GM20431 (cell line): ENCODE data around the gene TNFRSF4.

Experiments used
- in situ Hi-C: fragments of 300-500 bp; cut with MseI, MboI; formaldehyde crosslinking; loops from one replicate; pipeline ENCODE4 v1.15.0; 2020; ENCODE audit warnings: low sequenced_read_pairs; ENCODE audit not compliant: unreplicated experiment

The TNFRSF4 gene

DNA sequence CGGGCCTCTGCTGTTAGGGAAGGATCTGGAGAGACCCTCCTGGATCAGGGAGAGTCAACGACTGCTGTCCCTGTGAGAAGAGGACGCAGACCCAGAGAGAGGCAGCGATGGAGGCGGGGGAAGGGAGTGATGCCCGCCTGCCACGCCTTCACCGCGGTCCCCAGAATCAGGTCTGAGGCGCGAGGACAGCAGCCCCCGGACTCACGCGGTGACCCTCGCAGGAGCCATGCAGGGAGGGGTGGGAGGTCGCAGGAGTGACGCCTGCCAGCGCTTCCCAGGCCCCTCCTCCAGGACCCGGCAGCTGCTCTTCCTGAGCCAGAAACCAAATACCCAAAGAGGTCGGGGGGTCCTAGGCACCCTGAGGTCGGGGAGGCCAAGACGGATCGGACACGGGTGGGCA lies 6.2 kb upstream of the TNFRSF4 start:
- in situ Hi-C loops: no loop called here

DNA sequence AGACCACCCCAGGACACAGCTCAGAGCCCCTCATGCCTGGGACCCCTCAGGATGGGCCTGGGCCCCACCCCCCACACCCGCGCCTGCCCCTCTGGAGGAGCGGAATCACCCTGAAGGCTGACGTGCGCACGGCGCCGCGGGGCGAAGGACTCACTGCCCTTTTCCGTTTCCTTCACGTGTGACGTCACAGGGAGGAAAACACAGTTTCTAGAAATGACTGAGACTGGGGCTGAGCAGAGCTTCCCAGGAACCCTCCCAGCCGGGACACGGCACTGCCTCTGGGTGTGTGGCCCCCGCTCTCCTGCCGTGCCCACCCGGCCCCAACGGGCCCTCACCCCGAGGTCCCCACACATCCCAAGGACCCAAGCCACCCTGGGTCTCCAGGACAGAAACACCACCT lies 5.4 kb upstream of the TNFRSF4 start:
- in situ Hi-C loops: no loop called here

DNA sequence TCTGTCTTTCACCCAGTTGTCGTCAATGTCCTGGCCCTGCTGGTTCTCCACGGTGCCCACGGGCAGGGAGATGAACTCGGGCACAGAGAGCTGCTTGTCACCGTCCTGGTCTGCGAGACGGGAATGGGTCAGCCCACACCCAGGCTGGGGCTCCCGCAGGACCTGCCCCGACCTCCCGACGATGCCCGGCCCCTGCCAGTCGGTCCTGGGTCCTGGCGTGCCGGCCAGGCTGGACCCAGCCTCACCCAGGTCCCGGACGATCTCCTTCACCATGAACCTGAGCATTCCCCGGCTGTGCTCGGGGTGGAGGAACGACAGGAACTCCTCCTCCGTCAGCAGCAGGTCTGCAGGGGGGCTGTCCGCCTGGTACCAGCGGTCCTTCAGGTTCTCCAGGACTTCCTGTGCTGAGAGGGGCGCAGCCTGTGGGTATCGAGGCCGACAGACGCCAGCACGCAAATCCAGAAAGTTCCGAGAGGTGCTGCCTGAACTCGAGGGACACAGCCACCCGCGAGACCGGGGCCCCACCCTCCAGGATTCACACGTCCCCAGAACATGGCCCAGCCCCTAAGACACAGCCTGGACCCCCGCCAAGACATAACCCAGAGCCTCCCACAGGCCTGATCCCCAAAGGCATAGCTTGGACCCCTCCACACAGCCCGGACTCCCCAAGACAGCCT lies 4.7 kb upstream of the TNFRSF4 start:
- in situ Hi-C loops: no loop called here

DNA sequence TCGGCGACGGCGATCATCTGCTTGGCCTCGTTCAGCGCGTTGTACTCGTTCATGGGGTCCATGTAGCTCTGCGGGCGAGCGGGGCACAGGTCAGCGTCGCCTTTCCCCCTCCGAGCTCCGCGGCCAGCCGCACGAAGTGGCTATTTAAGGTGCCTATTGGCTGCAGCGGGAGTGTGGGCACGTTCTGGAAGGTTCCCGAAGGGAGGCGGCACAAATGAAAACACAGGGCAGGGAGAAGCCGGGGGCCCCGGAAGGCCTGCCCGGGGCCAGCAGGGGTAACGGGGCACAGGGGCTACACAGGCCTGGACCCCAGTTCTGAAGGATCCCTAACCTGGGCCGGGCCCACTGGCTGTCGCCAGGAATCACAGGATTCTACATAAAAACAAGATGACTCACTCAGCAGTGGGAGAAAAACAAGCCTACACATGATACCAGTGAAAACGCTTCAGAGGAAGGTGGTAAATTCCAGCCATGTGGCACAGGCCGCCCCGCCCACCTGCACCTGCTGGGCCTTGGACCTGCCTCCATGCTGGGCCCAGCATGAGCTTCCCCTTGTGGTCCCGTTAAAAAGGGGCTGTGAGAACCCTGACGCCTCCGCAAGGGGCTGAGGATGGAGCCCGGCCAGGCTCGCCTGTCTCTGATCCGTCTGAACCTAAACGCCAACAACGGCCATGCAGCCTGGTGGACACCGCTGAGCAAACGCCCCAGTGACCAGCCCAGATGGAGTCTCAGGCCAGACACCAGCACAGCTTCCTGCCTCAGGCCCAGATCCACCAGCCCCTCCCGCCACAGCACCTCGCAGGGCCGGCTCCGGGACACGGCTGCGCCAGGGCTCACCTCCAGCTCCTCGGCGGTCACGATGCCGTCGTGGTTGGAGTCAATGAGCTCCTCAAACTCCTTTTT lies 3.9 kb upstream of the TNFRSF4 start:
- in situ Hi-C loops: no loop called here

DNA sequence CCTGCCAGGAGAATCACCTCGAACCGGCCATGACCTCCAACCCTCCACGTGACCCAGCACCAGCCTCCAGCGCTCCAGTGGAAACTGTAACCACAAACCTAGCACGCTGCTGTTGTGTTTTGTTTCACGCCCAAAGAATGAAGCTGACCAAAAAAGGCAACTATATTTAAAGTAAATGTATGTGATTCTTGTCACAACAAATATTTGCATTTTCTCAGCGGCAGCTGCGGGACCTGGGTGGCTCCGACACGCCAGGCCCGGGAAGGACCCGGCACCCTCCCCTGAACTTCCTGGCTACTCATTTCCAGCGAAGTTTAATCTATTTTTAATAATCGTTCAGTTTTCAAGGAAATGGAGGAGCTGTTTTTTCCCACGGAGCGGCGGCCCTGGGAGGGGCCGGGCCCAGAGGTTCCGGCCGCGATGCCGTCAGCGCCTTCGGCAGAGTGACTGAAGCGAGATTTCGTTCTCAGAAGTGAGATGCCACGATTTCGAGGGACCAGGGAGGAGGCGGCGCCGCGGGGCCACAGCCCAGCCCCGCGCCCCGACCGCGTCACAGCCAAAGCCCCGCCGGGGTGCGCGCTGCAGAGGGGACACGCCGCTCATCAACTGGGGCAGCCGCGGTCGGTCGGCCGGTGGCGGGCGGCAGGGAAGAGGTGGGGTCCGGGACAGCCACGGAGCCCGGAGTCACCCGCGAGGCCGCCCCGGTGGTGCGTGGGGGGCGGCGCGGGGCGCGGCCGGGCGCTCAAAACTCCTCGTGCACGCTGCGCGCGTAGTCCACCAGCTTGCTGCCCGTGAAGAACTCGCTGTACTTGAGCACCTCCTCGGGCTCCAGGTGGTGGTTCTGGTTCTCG lies 3.0 kb upstream of the TNFRSF4 start:
- in situ Hi-C loops: no loop called here

DNA sequence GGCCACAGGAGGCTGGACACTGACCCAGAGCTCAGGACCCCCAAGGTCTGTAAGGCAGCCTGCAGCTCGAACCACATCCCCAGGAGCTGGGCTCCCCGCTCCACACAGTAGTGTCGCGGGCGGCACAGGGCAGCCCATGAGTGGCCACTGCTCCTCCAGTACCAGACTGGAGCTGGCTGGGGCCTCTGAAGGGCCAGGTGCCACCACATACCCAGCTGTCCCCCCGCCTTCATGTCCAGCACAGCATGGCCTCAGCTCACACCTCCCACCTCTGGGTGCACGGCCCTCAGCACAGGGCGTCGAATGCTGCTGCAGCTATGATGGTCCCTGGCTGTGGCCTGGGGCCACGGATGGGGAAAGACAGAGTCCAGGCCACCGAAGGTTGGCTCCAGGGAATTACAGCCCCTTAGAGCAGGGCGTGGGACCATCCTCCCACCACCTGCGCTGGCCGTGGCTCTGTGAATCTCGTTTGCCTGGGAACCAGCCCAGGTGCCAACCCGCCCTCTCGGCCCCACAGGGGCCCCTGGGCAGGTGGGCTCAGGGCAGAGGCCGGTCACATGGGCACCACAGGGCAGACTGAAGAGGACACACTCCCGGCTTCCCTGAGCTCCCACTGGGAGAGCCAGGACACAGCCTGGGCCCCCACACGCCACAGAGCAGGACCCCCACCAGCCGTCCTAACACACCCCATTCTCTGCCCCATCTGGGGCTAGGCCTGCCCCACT lies 2.1 kb upstream of the TNFRSF4 start:
- in situ Hi-C loops: no loop called here

DNA sequence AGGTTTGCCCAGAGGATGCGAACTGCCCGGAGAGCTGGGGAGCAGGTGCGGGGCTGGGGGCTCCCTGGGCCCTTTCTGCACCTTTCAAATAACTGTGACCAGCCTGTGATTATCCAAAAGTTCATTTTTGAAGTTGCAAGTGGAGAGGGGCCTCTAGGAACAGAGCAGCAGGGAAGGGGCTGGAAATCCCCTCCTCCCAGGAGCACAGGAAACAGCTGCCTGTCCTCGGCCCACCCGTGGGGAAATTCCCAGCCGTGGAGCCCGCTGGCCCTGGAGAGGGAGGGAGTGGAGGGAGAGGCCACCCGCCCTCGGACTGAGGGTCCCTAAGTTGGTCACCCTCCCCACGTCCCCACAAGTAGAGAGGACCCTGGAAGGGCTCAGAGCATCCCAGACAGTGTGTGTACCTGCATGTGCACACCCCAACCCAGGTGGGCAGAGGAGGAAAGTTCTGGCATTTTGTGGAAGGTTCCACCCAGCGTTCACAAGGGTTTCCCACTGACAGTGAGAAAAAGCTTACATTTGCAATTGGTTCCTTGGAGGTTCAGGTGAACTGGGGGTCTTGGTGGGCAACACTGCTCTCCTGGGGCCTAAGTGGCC lies 1.2 kb upstream of the TNFRSF4 start:
- in situ Hi-C loops: no loop called here

DNA sequence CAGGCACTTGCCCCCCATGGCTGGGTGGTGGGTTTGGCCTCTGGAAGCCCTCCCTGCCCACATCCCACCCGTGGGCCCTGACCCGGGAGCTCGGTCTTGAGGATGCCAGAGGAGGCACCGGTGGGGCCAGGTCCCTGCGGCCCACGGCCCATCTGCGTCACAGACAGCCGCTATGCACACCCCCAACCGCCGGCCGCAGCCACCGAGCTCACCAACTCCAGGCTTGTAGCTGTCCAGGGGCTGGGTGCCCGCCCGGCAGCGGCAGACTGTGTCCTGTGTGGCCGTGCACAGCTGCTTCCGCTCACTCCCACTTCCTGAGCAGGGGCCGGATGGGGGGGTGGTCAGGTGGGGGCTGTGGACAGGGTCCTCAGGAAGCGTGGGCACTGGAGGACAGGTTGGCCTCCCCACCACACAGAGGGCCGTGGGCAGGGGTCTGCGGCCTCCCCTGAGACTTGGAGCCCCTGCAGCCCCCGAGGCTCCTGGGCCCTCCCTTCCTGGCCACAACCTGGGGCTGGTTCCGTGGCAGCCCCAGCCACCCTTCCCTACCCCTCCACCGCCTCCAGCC lies 1.1 kb downstream of the TNFRSF4 start:
- in situ Hi-C loops: no loop called here

DNA sequence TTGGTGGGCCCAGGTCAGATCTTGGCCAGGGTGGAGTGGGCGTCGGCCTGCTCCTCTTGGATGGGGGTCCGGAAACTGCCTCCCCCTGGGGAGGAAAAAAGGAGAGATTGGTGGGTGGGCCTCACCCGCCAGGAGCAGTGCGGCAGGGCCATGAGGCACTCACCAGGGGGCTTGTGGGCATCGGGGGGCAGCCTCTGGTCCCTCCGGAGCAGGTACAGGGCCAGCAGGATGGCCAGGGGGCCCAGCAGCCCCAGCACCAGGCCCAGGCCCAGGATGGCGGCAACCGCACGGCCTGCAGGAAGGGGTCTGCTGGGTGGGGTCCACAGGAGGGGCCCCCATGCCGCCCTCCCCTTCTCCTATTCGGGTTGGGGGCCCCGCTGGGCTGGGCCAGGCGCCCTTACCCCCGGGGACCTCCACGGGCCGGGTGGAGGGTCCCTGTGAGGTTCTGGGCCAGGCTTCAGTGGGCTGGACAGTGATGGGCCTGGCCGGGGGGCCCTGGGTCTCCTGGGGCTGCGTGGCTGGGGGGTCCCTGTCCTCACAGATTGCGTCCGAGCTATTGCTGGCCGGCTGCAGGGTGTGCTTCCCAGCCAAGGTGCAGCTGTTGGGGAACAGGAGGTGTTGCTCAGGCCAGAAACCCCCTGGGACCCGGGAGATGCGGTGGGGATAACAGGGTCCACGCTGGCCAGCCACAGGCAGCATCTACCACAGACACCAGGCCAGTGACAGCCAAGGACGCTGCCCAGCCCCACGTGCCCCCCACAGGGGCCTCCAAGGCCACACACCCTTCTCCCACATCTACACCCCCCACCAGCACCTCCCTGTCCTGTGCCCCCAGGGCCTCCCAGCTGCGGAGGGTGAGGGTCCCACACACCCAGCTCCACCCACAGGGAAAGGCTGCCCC lies 2.2 kb downstream of the TNFRSF4 start:
- in situ Hi-C loops: no loop called here

DNA sequence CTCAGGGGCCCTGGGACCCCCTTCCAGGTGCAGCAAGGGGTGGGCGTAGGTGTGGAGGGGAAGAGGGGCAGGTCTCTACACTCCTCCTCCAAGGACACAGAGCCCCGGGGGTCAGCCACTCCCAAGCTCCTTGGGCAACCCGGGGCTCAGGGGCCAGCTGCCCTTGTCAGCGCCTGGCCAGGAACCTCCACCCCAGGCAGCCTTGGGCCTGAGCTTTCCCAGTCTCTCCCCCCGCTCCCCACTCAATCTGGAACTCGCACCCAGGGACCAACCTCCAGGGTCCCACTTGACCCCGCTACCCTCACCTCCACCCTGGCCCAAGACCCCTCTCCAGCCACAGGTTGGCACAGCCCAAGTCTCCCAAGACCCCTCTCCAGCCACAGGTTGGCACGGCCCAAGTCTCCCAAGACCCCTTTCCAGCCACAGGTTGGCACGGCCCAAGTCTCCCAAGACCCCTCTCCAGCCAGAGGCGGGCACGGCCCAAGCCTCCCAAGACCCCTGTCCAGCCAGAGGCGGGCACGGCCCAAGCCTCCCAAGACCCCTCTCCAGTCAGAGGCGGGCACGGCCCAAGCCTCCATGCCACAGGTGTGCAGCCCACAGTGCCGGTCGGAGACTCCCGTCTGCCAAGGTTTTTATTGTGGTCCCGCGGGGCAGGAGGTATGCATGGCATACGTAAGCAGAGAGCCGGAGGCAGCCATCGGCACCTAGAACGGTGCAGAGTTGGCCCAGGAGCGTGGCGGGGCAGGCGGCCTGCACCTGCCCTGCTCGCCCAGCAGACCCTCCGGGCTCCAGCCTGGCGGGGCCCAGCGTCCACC lies 3.0 kb downstream of the TNFRSF4 start:
- in situ Hi-C loops: no loop called here

DNA sequence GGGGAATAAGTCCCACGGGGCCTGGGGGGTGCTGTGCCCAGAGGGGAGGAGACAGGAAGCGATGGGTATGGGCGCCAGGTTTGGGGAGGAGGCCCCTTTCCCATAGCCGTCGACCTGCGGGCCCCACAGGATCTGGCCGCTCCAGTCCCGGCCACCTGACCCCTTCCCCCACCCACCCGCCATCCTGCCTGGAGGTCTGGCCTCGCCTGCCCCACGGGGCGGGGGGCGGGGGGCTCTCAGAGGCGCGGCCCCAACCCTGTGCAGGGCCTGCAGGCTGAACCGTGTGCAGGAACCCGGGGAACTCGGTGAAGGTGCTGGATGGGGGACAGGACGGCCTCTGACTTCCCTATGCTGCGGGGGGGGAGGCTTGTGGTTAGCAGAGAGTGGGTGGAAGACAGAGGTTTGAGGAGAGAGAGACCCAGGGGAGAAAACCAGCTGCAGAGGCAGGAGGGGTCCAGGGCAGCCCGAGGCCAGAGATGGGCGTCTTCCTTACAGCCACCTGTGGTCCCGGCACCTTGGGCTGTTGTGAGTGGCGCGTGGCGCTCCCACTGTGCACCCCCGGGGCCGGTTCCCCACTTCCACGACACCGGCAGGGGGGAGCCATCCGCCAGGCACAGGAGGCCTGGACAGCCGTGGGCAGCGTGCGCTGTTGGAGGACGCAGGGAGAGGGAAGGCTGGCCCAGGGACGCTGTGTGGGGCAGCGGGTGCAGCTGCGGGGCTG lies 5.1 kb downstream of the TNFRSF4 start:
- in situ Hi-C loops: no loop called here

DNA sequence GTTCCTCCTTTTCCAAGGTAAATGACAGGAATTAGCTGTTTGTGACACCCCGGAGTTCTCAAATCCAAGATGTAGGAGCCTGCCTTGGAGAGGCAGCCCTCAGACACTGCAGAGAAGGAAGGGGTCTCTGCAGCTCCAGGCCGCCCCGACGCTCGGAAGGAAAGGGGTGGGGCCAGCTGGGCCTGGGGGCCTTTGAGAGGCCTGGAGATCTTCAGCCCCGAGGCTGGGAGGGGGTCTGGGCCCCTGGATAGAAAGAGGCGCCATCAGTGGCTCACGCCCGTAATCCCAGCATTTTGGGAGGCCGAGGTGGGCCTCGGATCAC lies 6.4 kb downstream of the TNFRSF4 start:
- in situ Hi-C loops: no loop called here

DNA sequence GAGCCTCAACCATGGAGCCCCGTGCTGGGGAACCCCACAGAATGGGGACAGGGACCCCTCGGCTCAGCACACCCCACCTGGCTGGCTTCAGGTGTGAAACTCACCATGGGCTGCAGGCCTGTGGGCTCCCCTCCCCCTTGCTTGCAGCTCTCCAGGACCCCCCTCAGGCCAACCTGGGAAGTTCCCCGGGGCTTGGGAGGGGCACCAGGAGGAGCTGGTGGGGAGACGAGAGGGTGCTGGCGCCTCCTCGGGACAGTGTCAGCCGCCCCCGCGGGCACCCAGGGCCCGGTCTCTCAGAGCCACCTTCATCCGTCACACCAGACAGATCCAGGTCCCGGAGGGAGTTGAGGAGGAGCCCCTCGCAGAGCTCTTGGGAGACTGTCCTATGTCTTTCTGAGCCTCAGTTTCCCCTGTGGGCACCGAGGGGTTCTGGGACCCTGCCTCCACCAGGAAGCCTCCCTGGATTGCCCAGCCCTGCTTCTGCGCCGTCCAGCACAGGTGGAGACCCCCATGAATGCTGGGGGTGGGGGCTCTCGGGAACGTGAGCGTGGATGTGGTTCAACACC lies 6.9 kb downstream of the TNFRSF4 start:
- in situ Hi-C loops: no loop called here

DNA sequence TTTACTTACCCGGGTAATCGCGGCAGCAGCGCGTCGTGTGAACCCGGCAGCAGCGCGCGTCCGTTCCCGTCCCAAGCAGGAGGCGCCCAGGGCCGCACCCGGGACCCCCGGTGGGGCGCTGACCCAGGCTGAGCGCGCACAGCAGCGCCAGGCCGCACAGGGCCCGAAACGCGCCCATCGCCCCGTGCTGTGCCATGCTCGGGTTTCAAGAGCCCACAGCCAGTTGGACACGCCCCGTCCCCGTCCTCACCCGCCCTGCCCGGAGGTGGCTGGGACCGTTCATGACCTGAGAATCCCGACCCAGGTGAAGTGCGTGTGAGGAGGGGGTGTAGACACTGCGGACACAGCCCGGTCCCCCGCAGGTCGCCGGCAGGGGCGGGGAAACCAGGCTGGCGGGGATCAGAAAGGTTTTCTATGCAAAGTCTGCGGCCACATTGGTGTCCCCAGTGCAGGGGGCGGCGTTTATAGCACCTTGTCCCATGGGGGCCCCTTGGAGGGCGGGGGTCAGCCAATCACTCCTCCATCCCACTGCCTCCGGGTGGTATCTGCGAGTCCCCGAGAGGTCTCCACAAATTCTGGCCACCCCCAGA lies 7.5 kb downstream of the TNFRSF4 start, which contains the start of gene TNFRSF18:
Gene TNFRSF18, minus strand, starts transcription at position 217 of the 590 bp plus-strand sequence. Its CDS starts 21 bp downstream, at position 196.
- in situ Hi-C loops: no loop called here

DNA sequence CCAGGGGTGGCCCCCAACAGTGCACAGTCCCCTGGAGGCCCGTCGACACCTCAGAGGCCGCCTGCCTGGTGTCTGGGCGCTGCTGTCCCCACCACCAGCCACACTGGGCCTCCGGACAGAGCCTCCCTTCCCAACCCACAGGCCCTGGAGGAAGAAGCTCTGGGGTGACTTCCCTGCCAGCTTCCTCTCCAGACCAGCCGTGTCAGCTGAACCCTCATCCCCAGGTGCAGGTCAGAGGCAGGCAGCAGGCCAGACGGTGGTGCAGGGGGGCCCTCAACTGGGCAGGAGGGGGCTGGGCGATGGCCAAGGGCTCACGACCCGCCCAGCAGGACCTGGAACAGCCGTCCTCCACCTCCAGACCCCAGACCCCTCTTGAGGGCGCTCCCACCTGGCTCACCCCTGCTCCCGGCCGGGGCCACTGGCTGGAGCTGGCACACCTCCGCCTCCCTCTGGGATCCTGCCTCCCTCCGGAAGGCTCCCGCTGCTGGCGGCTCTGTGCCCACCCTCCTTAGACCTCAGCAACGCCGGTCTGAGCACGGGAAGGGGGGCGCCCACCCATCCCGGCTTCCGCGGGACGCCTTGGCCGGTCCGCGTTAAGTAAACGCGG lies 8.1 kb downstream of the TNFRSF4 start:
- in situ Hi-C loops: no loop called here
